ENCODE results near the gene ZNF484. TPM values are rescaled to one million over a fixed set of nuclear protein-coding genes. Genes with fewer than 3 reads are reported as not detected.
"Not testable (repeated sequence)": the region's sequence is repeated elsewhere in the genome, so short reads cannot be mapped to it uniquely, and the experiment has no call there.

Gene ZNF484
- polyA plus RNA-seq, 3 donors from 2014 or later = 1.8 to 6.0 (median 5.4) TPM

- not testable (repeated sequence) for H3K4me3 Mint-ChIP-seq, H3K27ac Mint-ChIP-seq, H3K4me1 Mint-ChIP-seq
Measured at GRCh38 chr9:92886846-92887610, 9.2 kb upstream of the ZNF484 start.

DNA sequence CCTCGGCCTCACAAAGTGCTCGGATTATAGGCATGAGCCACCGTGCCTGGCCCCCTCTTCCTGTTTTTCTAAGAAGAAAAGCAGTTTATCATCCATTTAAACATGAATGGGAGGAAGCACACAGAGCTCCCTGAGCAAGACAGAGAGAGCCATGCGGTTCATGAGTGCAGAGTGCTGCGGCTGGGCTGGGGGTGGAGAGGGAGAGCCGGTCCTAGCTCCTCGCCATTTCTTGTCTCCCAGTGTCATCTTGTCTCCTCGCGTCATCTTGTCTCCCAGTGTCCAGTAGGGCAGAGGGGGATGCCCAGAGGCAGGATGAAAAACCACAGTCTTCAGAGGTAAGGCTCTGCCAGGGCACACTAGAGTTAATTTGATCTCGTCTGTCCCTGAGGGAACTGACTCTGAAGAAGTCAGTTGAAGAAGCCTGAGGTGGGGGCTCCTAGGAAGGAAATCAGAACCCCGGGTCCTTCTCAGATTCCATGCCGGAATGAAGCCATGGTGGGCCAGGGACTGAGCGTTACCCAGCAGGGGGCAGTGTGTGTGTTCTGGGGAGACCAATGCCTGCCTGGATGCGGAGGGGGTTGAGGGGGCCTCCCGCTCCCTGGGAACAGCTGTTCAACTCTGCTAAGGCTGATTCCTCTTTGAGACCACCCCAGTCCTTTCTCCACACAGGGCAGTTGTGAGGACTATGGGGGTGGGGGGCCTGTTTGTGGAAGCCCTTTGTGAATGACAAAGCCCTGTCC, 6.0 kb upstream of the ZNF484 start:
- not testable (repeated sequence) for H3K27me3 Mint-ChIP-seq (ENCODE audit: low read depth in 3 of 3); H3K9me3 Mint-ChIP-seq; H3K4me1 Mint-ChIP-seq; H3K27ac Mint-ChIP-seq; DNase-seq; H3K4me3 Mint-ChIP-seq; H3K36me3 Mint-ChIP-seq

More at GRCh38 chr9:92886846-92887610, 9.2 kb upstream of the ZNF484 start:
- H3K27me3 Mint-ChIP-seq (ENCODE audit: low read depth in 3 of 3) = peaks cover 2 to 14% (median 7%) of the 10 kb centered on the region in 3 donors
- peak; percentile 6 to 31 (median 30) for DNase-seq
- H3K36me3 Mint-ChIP-seq, H3K9me3 Mint-ChIP-seq: not testable (repeated sequence)

- Mint-ChIP-seq H3K27ac (no peak overlapping the region), H3K36me3 (no peaks in the 10 kb centered on the region), H3K9me3 (no peaks in the 10 kb centered on the region), H3K4me1 (peaks cover 12 to 14% of the 10 kb centered on the region in 2 donors), H3K27me3 (ENCODE audit: low read depth in 3 of 3) (peaks cover 2 to 10% (median 9%) of the 10 kb centered on the region in 3 donors), H3K4me3 (no peak overlapping the region)
- no peak for DNase-seq
Measured at GRCh38 chr9:92882276-92882675, 4.4 kb upstream of the ZNF484 start.

- peaks cover 50 to 76% of the 10 kb centered on the region in 2 donors for H3K4me1 Mint-ChIP-seq
- H3K36me3 Mint-ChIP-seq = peaks cover 0 to 7% (median 4%) of the 10 kb centered on the region in 3 donors
- H3K9me3 Mint-ChIP-seq = no peaks in the 10 kb centered on the region
Measured at GRCh38 chr9:92875373-92875772, 2.5 kb downstream of the ZNF484 start.

DNA sequence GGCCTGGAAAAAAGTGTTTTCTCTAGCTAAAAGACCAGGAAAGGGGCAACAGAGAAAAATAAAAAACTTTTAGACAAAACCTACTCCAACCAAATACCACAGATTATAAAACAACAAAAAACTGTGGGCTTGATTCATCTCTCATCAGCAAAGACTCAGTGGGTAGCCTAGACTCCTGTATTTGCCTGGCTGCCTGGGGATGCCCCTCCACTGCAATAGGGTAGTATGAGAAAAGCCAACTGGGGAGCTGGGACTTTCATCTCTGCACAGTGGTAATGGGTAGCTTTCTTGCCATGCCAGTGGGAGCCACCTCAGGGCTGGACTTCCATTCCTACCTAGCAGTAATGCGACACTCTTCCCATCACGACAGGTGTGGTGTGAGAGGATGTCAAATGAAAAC, 7.5 kb downstream of the ZNF484 start:
- no peak overlapping the region for H3K4me3 Mint-ChIP-seq
- H3K4me1 Mint-ChIP-seq = peaks cover 20 to 66% of the 10 kb centered on the region in 2 donors
- peaks cover 17 to 31% (median 26%) of the 10 kb centered on the region in 3 donors for H3K36me3 Mint-ChIP-seq
- peaks cover 0 to 2% (median 0%) of the 10 kb centered on the region in 3 donors for H3K27me3 Mint-ChIP-seq (ENCODE audit: low read depth in 3 of 3)
- peak overlapping the region in 2 of 6 donors; percentile 17 to 18 for H3K27ac Mint-ChIP-seq
- no peaks in the 10 kb centered on the region for H3K9me3 Mint-ChIP-seq
- no peak for DNase-seq

More at GRCh38 chr9:92875373-92875772, 2.5 kb downstream of the ZNF484 start:
- Mint-ChIP-seq H3K27ac (peak overlapping the region in 5 of 6 donors; percentile 2 to 47 (median 10)), H3K4me3 (peak overlapping the region in 1 of 5 donors; percentile 8), H3K27me3 (ENCODE audit: low read depth in 3 of 3) (peaks cover 0 to 4% (median 3%) of the 10 kb centered on the region in 3 donors)
- DNase-seq = no peak

DNA sequence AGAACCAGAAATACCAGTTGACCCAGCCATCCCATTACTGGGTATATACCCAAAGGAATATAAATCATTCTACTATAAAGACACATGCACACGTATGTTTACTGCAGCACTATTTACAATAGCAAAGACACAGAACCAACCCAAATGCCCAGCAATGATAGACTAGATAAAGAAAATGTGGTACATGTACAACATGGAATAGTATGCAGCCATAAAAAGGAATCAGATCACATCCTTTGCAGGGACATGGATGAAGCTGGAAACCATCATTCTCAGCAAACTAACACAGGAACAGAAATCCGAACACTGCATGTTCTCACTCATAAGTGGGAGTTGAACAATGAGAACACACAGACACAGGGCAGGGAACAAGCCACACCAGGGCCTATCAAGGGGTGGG, 11.2 kb downstream of the ZNF484 start:
- not testable (repeated sequence) for H3K27me3 Mint-ChIP-seq (ENCODE audit: low read depth in 3 of 3); DNase-seq; H3K4me3 Mint-ChIP-seq; H3K27ac Mint-ChIP-seq; H3K9me3 Mint-ChIP-seq
- H3K4me1 Mint-ChIP-seq = peaks cover 35 to 66% of the 10 kb centered on the region in 2 donors
- H3K36me3 Mint-ChIP-seq = peaks cover 30 to 41% (median 33%) of the 10 kb centered on the region in 3 donors

DNA sequence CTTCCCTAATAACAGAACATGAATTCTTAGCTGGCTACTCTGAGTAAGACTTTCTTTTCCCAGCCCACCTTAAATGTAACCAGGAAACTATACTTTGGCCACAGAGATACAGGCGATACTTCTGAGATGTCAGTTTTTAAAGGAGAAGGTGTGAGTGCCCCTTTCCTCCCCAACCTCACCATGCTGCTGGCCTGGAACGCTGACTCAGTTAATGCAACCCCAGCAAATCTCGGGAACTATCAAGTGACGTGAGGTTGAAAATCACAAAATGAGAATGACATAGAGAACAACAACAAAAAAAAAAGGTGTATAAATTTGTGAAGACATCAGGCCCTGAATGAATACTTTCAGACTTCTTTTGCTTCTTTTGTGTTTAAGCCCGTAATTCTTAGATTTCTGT, 13.7 kb downstream of the ZNF484 start:
- Mint-ChIP-seq H3K27me3 (ENCODE audit: low read depth in 3 of 3) (no peaks in the 10 kb centered on the region), H3K27ac (peak overlapping the region in 1 of 6 donors; percentile 45), H3K36me3 (peaks cover 39 to 49% (median 40%) of the 10 kb centered on the region in 3 donors), H3K9me3 (no peaks in the 10 kb centered on the region), H3K4me3 (peak overlapping the region in 1 of 5 donors; percentile 13), H3K4me1 (peaks cover 41 to 61% of the 10 kb centered on the region in 2 donors)
- no peak for DNase-seq

GRCh38 chr9:92860867-92861266, 17.0 kb downstream of the ZNF484 start:
- Mint-ChIP-seq H3K27me3 (ENCODE audit: low read depth in 3 of 3) (no peaks in the 10 kb centered on the region), H3K4me3 (no peak overlapping the region), H3K36me3 (peaks cover 24 to 46% (median 39%) of the 10 kb centered on the region in 3 donors), H3K4me1 (peaks cover 41 to 60% of the 10 kb centered on the region in 2 donors), H3K9me3 (no peaks in the 10 kb centered on the region), H3K27ac (peak overlapping the region in 5 of 6 donors; percentile 1 to 51 (median 20))
- DNase-seq = no peak

DNA sequence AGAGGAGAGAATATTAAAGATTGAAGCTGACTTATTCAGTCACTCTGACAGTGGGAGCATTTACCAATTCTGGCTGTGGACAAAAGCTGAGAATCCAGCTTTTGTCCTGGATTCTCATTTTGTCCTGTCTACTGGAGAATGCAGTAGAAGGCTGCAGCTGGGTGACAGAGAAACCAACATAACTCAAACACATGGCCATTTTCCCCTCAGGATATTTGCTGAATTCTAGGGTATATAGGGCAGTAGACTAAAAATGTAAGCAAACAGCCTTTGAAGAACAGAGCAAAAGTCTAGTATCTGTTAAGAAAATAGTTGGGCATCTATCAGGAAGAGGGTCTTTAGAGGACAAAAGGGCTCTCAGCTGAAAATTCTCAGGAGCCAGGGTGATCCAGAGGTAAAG, 20.6 kb downstream of the ZNF484 start:
- peaks cover 0 to 3% (median 0%) of the 10 kb centered on the region in 3 donors for H3K27me3 Mint-ChIP-seq (ENCODE audit: low read depth in 3 of 3)
- no peak overlapping the region for H3K4me3 Mint-ChIP-seq
- no peaks in the 10 kb centered on the region for H3K9me3 Mint-ChIP-seq
- DNase-seq = no peak
- H3K36me3 Mint-ChIP-seq = peaks cover 32 to 67% (median 55%) of the 10 kb centered on the region in 3 donors
- H3K27ac Mint-ChIP-seq = no peak overlapping the region
- H3K4me1 Mint-ChIP-seq = peaks cover 19 to 33% of the 10 kb centered on the region in 2 donors

DNA sequence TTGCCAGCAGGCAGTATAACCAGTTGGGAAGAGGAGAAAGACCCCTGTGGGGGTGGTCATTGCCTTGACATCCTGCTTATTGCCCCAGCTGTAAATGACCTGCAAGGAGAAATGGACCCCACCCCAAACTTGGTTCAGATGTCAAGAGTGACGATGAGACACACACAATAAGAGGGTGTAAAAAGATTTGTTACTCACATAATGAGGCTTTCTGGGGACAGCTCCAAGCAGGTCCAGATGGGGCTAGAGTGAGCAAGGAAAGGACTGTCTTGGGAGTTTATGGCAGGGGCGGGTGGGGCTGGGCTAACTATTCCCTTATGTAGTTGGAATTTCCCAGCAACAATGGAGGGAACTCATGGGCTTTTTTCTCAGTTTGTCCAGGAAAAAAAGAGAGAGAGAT, 24.1 kb downstream of the ZNF484 start:
- Mint-ChIP-seq H3K27ac (no peak overlapping the region), H3K4me1 (peaks cover 0 to 10% of the 10 kb centered on the region in 2 donors), H3K36me3 (peaks cover 51 to 75% (median 68%) of the 10 kb centered on the region in 3 donors), H3K9me3 (peaks cover 3 to 18% (median 8%) of the 10 kb centered on the region in 6 donors), H3K4me3 (no peak overlapping the region), H3K27me3 (ENCODE audit: low read depth in 3 of 3) (peaks cover 0 to 3% (median 0%) of the 10 kb centered on the region in 3 donors)
- no peak for DNase-seq

DNA sequence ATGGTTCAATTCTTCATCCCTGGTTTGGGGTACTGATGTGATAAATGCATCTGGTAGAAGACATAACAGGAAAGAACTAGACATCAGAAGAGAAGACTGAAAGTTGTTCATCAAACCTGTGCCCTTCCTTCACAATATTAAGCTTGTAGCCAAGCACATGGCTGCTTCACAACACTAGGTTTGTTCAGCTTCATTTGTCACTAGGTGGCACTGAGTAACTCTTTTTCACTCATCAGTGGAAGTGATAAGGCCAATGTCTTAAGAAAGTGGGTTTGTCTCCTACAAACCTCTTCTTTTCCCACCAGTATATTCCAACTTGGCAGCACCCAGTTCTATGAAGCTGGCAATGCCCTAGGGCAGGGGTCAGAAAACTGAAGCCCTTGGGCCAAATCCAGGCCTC, 26.9 kb downstream of the ZNF484 start:
- Mint-ChIP-seq H3K9me3 (peaks cover 21 to 45% (median 34%) of the 10 kb centered on the region in 6 donors), H3K4me1 (no peaks in the 10 kb centered on the region), H3K36me3 (peaks cover 78 to 86% (median 85%) of the 10 kb centered on the region in 3 donors), H3K27ac (no peak overlapping the region), H3K27me3 (ENCODE audit: low read depth in 3 of 3) (peaks cover 0 to 3% (median 0%) of the 10 kb centered on the region in 3 donors), H3K4me3 (no peak overlapping the region)
- DNase-seq = no peak

- not testable (repeated sequence) for H3K27ac Mint-ChIP-seq
Measured at GRCh38 chr9:92848740-92849139, 29.1 kb downstream of the ZNF484 start.

DNA sequence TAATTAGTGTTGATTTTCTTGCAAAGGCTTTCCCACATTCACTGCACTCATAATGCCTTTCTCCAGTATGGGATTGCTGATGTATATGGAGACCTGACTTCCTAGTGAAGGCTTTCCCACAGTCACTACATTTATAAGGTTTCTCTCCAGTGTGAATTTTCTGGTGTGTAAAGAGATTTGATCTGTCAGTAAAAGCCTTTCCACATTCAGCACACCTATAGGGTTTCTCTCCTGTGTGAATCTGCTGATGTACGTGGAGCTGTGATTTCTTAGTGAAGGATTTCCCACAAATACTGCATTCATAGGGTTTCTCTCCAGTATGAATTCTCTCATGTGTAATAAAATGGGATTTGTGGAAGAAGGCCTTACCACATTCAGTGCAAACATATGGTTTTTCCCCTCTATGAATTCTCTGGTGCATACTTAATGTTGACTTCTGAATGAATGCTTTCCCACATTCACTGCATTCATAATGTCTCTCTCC, 31.1 kb downstream of the ZNF484 start:
- peaks cover 77 to 86% (median 86%) of the 10 kb centered on the region in 3 donors for H3K36me3 Mint-ChIP-seq
- no peak overlapping the region for H3K27ac Mint-ChIP-seq
- DNase-seq = no peak
- peaks cover 34 to 81% (median 67%) of the 10 kb centered on the region in 6 donors for H3K9me3 Mint-ChIP-seq
- H3K4me1 Mint-ChIP-seq = no peaks in the 10 kb centered on the region
- H3K27me3 Mint-ChIP-seq (ENCODE audit: low read depth in 3 of 3) = no peaks in the 10 kb centered on the region
- H3K4me3 Mint-ChIP-seq = no peak overlapping the region

More at GRCh38 chr9:92848740-92849139, 29.1 kb downstream of the ZNF484 start:
- H3K27me3 Mint-ChIP-seq (ENCODE audit: low read depth in 3 of 3); H3K4me1 Mint-ChIP-seq; H3K4me3 Mint-ChIP-seq; DNase-seq: not testable (repeated sequence)
- Mint-ChIP-seq H3K36me3 (peaks cover 84 to 93% (median 90%) of the 10 kb centered on the region in 3 donors), H3K9me3 (peaks cover 30 to 67% (median 55%) of the 10 kb centered on the region in 6 donors)
